ENCODE measurements around the gene FBXL20. TPM values are rescaled to one million over a fixed set of nuclear protein-coding genes. Genes with fewer than 3 reads are reported as not detected.

FBXL20 gene
- total and polyA plus RNA-seq, 4 donors: 1.6 to 8.4 (median 5.2) TPM

DNA sequence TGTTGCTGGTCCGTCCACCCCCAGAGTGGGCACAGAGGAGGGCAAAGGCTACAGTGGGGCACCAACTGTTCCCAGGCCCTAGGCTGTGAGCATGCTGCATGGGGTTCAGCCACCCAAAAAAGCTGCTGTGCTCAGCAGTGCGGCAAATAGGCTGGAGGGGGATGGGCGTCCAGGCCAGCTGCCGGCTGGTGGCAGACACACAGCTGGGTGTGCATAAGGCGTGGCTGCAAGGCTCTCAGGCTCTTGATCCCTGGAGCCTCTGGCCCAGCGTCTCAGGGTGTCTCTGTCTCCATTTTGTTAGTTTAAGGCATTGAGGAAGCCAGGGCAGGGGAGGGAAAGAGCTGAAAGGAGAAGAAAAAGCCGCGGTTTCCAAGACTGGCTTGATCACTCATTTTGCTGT lies 192.5 kb downstream of the FBXL20 start:
- TF ChIP-seq, protein P1, sequence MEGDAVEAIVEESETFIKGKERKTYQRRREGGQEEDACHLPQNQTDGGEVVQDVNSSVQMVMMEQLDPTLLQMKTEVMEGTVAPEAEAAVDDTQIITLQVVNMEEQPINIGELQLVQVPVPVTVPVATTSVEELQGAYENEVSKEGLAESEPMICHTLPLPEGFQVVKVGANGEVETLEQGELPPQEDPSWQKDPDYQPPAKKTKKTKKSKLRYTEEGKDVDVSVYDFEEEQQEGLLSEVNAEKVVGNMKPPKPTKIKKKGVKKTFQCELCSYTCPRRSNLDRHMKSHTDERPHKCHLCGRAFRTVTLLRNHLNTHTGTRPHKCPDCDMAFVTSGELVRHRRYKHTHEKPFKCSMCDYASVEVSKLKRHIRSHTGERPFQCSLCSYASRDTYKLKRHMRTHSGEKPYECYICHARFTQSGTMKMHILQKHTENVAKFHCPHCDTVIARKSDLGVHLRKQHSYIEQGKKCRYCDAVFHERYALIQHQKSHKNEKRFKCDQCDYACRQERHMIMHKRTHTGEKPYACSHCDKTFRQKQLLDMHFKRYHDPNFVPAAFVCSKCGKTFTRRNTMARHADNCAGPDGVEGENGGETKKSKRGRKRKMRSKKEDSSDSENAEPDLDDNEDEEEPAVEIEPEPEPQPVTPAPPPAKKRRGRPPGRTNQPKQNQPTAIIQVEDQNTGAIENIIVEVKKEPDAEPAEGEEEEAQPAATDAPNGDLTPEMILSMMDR (IDR thresholded peaks at IDR 0.05; ENCODE audit: low read depth, low read length, missing input control): no peak
- TF ChIP-seq EGR1 (IDR thresholded peaks at IDR 0.05; ENCODE audit: low read depth in 2 of 2) (no peak), JUND (IDR thresholded peaks at IDR 0.05) (no peak), HNF4A (conservative IDR thresholded peaks at IDR 0.05) (no peak), NR2F2 (IDR thresholded peaks at IDR 0.05) (no peak), ZBTB33 (IDR thresholded peaks at IDR 0.05) (no peak), YY1 (IDR thresholded peaks at IDR 0.05) (no peak)
- TF ChIP-seq, protein P2, sequence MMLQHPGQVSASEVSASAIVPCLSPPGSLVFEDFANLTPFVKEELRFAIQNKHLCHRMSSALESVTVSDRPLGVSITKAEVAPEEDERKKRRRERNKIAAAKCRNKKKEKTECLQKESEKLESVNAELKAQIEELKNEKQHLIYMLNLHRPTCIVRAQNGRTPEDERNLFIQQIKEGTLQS (IDR thresholded peaks at IDR 0.05): no peak
- Histone ChIP-seq H3K36me3 (ENCODE audit: control insufficient read depth in 4 of 4, insufficient read depth in 3 of 4, low read depth in 1 of 4, low read length in 3 of 4) (peaks cover 5 to 14% (median 12%) of the 10 kb centered on the region in 4 donors), H3K4me3 (ENCODE audit: low read depth in 1 of 3, low read length in 3 of 3) (no peak overlapping the region), H3K9ac (ENCODE audit: low read depth in 1 of 2, low read length in 2 of 2) (no peak overlapping the region), H3K27me3 (ENCODE audit: control insufficient read depth in 4 of 4, insufficient read depth in 4 of 4, low read length in 3 of 4) (peaks cover 0 to 2% (median 0%) of the 10 kb centered on the region in 4 donors), H3K9me3 (ENCODE audit: control insufficient read depth in 4 of 4, low read length in 3 of 4) (no peaks in the 10 kb centered on the region), H3K27ac (ENCODE audit: low read depth in 1 of 2, low read length in 2 of 2) (no peak overlapping the region), H3K4me1 (ENCODE audit: control insufficient read depth in 4 of 4, insufficient read depth in 4 of 4, low read length in 3 of 4) (peaks cover 0 to 5% (median 1%) of the 10 kb centered on the region in 4 donors)
- no peak for DNase-seq (ENCODE audit: low spot score)
- 59% methylated on average over 8 of the region's 8 CpGs for WGBS

GRCh38 chr17:39208136-39208535 lies 193.3 kb downstream of the FBXL20 start:
- H3K27ac ChIP-seq (ENCODE audit: low read depth in 1 of 2, low read length in 2 of 2): no peak overlapping the region
- H3K9me3 ChIP-seq (ENCODE audit: control insufficient read depth in 4 of 4, low read length in 3 of 4): no peaks in the 10 kb centered on the region
- DNase-seq (ENCODE audit: low spot score): no peak
- no peak overlapping the region for H3K9ac ChIP-seq (ENCODE audit: low read depth in 1 of 2, low read length in 2 of 2)
- H3K36me3 ChIP-seq (ENCODE audit: control insufficient read depth in 4 of 4, insufficient read depth in 3 of 4, low read depth in 1 of 4, low read length in 3 of 4): peaks cover 9 to 22% (median 17%) of the 10 kb centered on the region in 4 donors
- H3K4me3 ChIP-seq (ENCODE audit: low read depth in 1 of 3, low read length in 3 of 3): no peak overlapping the region
- H3K4me1 ChIP-seq (ENCODE audit: control insufficient read depth in 4 of 4, insufficient read depth in 4 of 4, low read length in 3 of 4): peaks cover 0 to 5% (median 1%) of the 10 kb centered on the region in 4 donors
- WGBS: 68% methylated on average over 7 of the region's 7 CpGs
- peaks cover 0 to 2% (median 0%) of the 10 kb centered on the region in 4 donors for H3K27me3 ChIP-seq (ENCODE audit: control insufficient read depth in 4 of 4, insufficient read depth in 4 of 4, low read length in 3 of 4)
- TF ChIP-seq, protein P2 (IDR thresholded peaks at IDR 0.05): no peak
- TF ChIP-seq RAD21 (IDR thresholded peaks at IDR 0.05): no peak
- TF ChIP-seq ZBTB33 (IDR thresholded peaks at IDR 0.05): no peak
- no peak for TF ChIP-seq NR2F2 (IDR thresholded peaks at IDR 0.05)
- TF ChIP-seq EGR1 (IDR thresholded peaks at IDR 0.05; ENCODE audit: low read depth in 2 of 2): no peak
- TF ChIP-seq JUND (IDR thresholded peaks at IDR 0.05): no peak
- TF ChIP-seq GABPA (IDR thresholded peaks at IDR 0.05 in 1 of 2, conservative IDR thresholded peaks at IDR 0.05 in 1 of 2): no peak
- TF ChIP-seq TAF1 (conservative IDR thresholded peaks at IDR 0.05): no peak
- no peak for TF ChIP-seq FOXA2 (IDR thresholded peaks at IDR 0.05)
- TF ChIP-seq FOXA1 (IDR thresholded peaks at IDR 0.05): no peak

Measured in liver (tissue), 9 donors.